Endothelial cell of umbilical vein (primary cell): ENCODE measurements around the gene ZNF609. TPM values are rescaled to one million over a fixed set of nuclear protein-coding genes. Genes with fewer than 3 reads are reported as not detected.

Experiments
- BruUV-seq: library from RNA; stranded (reverse); fragments of 400-500 nt; replicated peaks from 2 replicates; lab custom pipeline; 2021; lab: Mats Ljungman, UMichigan
- CTCF ChIA-PET: fragments of 300-600, 350-600 bp; sonication (Branson Sonifier 250); formaldehyde crosslinking; loops from one replicate; lab custom pipeline; 2021; ENCODE audit warnings: antibody characterized with exemption, inconsistent platforms; lab: Charles Lee
- POLR2A ChIA-PET: fragments of 300-600, 350-600 bp; sonication (Branson Sonifier 250); formaldehyde crosslinking; loops from one replicate; lab custom pipeline; 2021; ENCODE audit warnings: antibody characterized with exemption, inconsistent platforms; lab: Charles Lee
- DNase-seq: peaks from one replicate; pipeline ENCODE4 v3.0.0-alpha.2; 2011; ENCODE audit warnings: low read depth, low spot score
- FAIRE-seq: peaks from 2 replicates; lab custom pipeline; 2011; peaks lifted over from hg19 to GRCh38; lab: Jason Lieb, UNC
- H2AFZ ChIP-seq: 2 replicates; pipeline ENCODE4 v1.6.0; 2012; ENCODE audit warnings: low read depth, low read length, control low read depth, inconsistent platforms
- H3K27ac ChIP-seq: 2 replicates; pipeline ENCODE4 v1.5.1; 2011; ENCODE audit warnings: low read depth, mild to moderate bottlenecking, control low read depth, low read length, moderate library complexity; ENCODE audit not compliant: insufficient read depth
- H3K27me3 ChIP-seq, 2 experiments: 2 replicates each; pipeline versions ENCODE4 v1.6.0 to v1.6.1; 2011; ENCODE audit warnings: low read length in 2 of 2, mixed read lengths in 1 of 2; ENCODE audit not compliant: control insufficient read depth in 2 of 2, insufficient read depth in 2 of 2
- H3K36me3 ChIP-seq, 2 experiments: 2 replicates in 1 of 2; 3 replicates in 1 of 2; pipeline ENCODE4 v1.5.1; 2011; ENCODE audit warnings: low read length in 2 of 2, mild to moderate bottlenecking in 1 of 2, moderate library complexity in 1 of 2; ENCODE audit not compliant: control insufficient read depth in 2 of 2, insufficient read depth in 2 of 2; ENCODE audit errors: extremely low read depth in 1 of 2
- H3K4me1 ChIP-seq: 3 replicates; pipeline ENCODE4 v1.5.1; 2011; ENCODE audit warnings: mild to moderate bottlenecking, low read length; ENCODE audit not compliant: control insufficient read depth, insufficient read depth; ENCODE audit errors: extremely low read depth
- H3K4me2 ChIP-seq: 2 replicates; pipeline ENCODE4 v1.6.1; 2011; ENCODE audit warnings: low read length, control low read depth, mixed read lengths; ENCODE audit not compliant: insufficient read depth
- H3K4me3 ChIP-seq, 3 experiments: fragments of 200-600 bp in 1 of 3; sonication (generic), shearing (Covaris generic) in 1 of 3; replicated peaks in 1 of 3; 2 replicates each; pipeline ENCODE4 v1.5.1; 2011 to 2016; ENCODE audit warnings: control low read depth in 3 of 3, low read length in 3 of 3, mild to moderate bottlenecking in 2 of 3, inconsistent platforms in 1 of 3, low read depth in 1 of 3, moderate library complexity in 1 of 3; ENCODE audit not compliant: insufficient read depth in 1 of 3
- H3K79me2 ChIP-seq: 2 replicates; pipeline ENCODE4 v1.6.0; 2012; ENCODE audit warnings: low read length, inconsistent platforms; ENCODE audit not compliant: control insufficient read depth, insufficient read depth
- H3K9ac ChIP-seq: replicated peaks from 2 replicates; pipeline ENCODE3; 2011; ENCODE audit warnings: low read length, control low read depth; ENCODE audit not compliant: insufficient read depth; ENCODE audit errors: extremely low read depth
- H3K9me1 ChIP-seq: replicated peaks from 3 replicates; pipeline ENCODE4 v1.6.0; 2011; ENCODE audit warnings: mild to moderate bottlenecking, low read length; ENCODE audit not compliant: control insufficient read depth, insufficient read depth; ENCODE audit errors: extremely low read depth
- H3K9me3 ChIP-seq: replicated peaks from 2 replicates; pipeline ENCODE4 v1.5.1; 2012; ENCODE audit warnings: low read length, inconsistent platforms; ENCODE audit not compliant: control insufficient read depth, insufficient read depth
- H4K20me1 ChIP-seq: replicated peaks from 2 replicates; pipeline ENCODE3; 2011; ENCODE audit warnings: mild to moderate bottlenecking, low read length; ENCODE audit not compliant: control insufficient read depth, insufficient read depth; ENCODE audit errors: extremely low read depth
- EZH2 ChIP-seq: IDR thresholded peaks from 2 replicates; pipeline ENCODE4 v1.6.1; 2012; ENCODE audit warnings: borderline replicate concordance, low read depth, mild to moderate bottlenecking, moderate library complexity, low read length, inconsistent platforms; ENCODE audit not compliant: severe bottlenecking
- FOS ChIP-seq: IDR thresholded peaks from 2 replicates; pipeline ENCODE4 v1.6.1; 2011; ENCODE audit warnings: mild to moderate bottlenecking, low read length, moderate library complexity, borderline replicate concordance; ENCODE audit not compliant: insufficient read depth
- GATA2 ChIP-seq: IDR thresholded peaks from 2 replicates; pipeline ENCODE4 v1.7.0; 2011; ENCODE audit warnings: low read depth, mild to moderate bottlenecking, moderate library complexity, mixed read lengths, low read length; ENCODE audit not compliant: insufficient read length, insufficient read depth
- JUN ChIP-seq: IDR thresholded peaks from 2 replicates; pipeline ENCODE4 v1.6.1; 2011; ENCODE audit warnings: borderline replicate concordance, low read depth; ENCODE audit not compliant: insufficient read length, insufficient read depth
- MYC ChIP-seq: IDR thresholded peaks from one replicate; pipeline ENCODE4 v1.6.1; 2011; ENCODE audit warnings: mild to moderate bottlenecking, low read depth, low read length
- POLR2A ChIP-seq: IDR thresholded peaks from 2 replicates; pipeline ENCODE4 v1.6.1; 2012; ENCODE audit warnings: low read depth, mild to moderate bottlenecking, control low read depth, low read length
- POLR2AphosphoS5 ChIP-seq: IDR thresholded peaks from 2 replicates; pipeline ENCODE4 v1.6.1; 2012; ENCODE audit warnings: low read depth, mild to moderate bottlenecking, control low read depth, low read length, moderate library complexity; ENCODE audit not compliant: insufficient read depth
- dilution Hi-C: fragments of 300-500 bp; cut with MboI; formaldehyde crosslinking; loops from one replicate; pipeline ENCODE4 v1.15.0; 2019; ENCODE audit warnings: low sequenced_read_pairs; ENCODE audit not compliant: extremely low pct_ligation_motif_present
- intact Hi-C: fragments of 100-400 bp; cut with micrococcal nuclease; formaldehyde crosslinking; loops from one replicate; pipeline ENCODE4 v1.10.0; 2022
- polyA plus RNA-seq, 4 experiments: library from polyadenylated mRNA; depleted of rRNA in 3 of 4; stranded (reverse) in 3 of 4; unstranded in 1 of 4; fragments of >200 nt; gene quantifications; 2 replicates each; pipeline versions ENCODE4 v1.2.1 to v1.2.3, GENCODE V29; 2011 to 2012; ENCODE audit warnings: missing spikeins in 1 of 4
- total RNA-seq: library from RNA; stranded (reverse); gene quantifications from 2 replicates; pipeline ENCODE4 v1.2.3, GENCODE V29; 2021
- TF ChIP-seq, protein P1 (sequence below), 2 donors: IDR thresholded peaks; 1 replicate in 1 of 2; 2 replicates in 1 of 2; pipeline ENCODE4 v1.5.1; 2011; ENCODE audit warnings: low read length in 2 of 2, mild to moderate bottlenecking in 2 of 2, moderate library complexity in 2 of 2, control low read depth in 1 of 2, inconsistent platforms in 1 of 2, low read depth in 1 of 2; ENCODE audit not compliant: insufficient read depth in 1 of 2; ENCODE audit errors: extremely low read depth in 1 of 2
- TF ChIP-seq, protein P2 (sequence below): IDR thresholded peaks from 2 replicates; pipeline ENCODE4 v1.6.1; 2011; ENCODE audit not compliant: insufficient read depth, insufficient read length

Gene ZNF609
- total and polyA plus RNA-seq, 2 donors (not counting 3 experiments of a cell fraction or from before 2014, with no cell fraction given): 18.2 to 49.6 TPM

DNA sequence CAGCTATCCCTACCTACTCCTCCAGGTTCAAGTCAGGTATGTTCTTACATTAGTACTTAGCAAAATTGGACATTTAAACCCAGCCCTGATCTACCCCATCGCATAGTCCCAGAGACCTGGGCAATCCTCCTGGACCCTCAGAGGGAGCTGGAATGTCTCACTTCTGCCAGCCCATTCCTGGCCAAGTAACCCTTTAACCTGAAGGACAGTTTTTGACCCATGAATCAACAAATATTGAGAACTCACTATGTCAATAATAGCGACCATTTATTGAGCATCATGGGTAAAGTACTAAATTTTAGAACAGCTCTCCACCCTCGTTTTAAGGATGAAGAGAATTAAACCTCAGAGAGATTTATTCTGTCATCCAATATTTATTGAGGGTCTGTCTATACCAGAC lies 244.6 kb downstream of the ZNF609 start:
- Histone ChIP-seq H3K4me2 (no peak overlapping the region), H3K4me1 (peaks cover 28% of the 10 kb centered on the region), H3K79me2 (peaks cover 29% of the 10 kb centered on the region), H2AFZ (no peak overlapping the region), H3K9me3 (no peaks in the 10 kb centered on the region), H3K27ac (no peak overlapping the region), H3K4me3 (no peak overlapping the region), H3K27me3 (no peaks in the 10 kb centered on the region), H4K20me1 (no peaks in the 10 kb centered on the region), H3K9ac (no peak overlapping the region), H3K36me3 (no peaks in the 10 kb centered on the region), H3K9me1 (no peaks in the 10 kb centered on the region)
- dilution Hi-C loops (no loop called here), intact Hi-C loops (no loop called here)
- BruUV-seq: no TSS peak
- TF ChIP-seq EZH2 (no peak), MYC (no peak), POLR2AphosphoS5 (no peak), JUN (no peak), POLR2A (no peak), FOS (no peak), GATA2 (no peak)
- TF ChIP-seq, protein P1, sequence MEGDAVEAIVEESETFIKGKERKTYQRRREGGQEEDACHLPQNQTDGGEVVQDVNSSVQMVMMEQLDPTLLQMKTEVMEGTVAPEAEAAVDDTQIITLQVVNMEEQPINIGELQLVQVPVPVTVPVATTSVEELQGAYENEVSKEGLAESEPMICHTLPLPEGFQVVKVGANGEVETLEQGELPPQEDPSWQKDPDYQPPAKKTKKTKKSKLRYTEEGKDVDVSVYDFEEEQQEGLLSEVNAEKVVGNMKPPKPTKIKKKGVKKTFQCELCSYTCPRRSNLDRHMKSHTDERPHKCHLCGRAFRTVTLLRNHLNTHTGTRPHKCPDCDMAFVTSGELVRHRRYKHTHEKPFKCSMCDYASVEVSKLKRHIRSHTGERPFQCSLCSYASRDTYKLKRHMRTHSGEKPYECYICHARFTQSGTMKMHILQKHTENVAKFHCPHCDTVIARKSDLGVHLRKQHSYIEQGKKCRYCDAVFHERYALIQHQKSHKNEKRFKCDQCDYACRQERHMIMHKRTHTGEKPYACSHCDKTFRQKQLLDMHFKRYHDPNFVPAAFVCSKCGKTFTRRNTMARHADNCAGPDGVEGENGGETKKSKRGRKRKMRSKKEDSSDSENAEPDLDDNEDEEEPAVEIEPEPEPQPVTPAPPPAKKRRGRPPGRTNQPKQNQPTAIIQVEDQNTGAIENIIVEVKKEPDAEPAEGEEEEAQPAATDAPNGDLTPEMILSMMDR (IDR thresholded peaks at IDR 0.05; ENCODE audit: extremely low read depth in 1 of 2, insufficient read depth in 1 of 2, low read depth in 1 of 2, low read length in 2 of 2): no peak
- TF ChIP-seq, protein P2, sequence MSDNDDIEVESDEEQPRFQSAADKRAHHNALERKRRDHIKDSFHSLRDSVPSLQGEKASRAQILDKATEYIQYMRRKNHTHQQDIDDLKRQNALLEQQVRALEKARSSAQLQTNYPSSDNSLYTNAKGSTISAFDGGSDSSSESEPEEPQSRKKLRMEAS: no peak
- ChIA-PET CTCF (interaction anchor here (0.8 to 1.8 kb wide), 5 partner anchors 12 to 26 kb away, joined by 3 to 10 read pairs (median 3); no protein-coding TSS in a partner anchor), POLR2A (no interaction called here)
- FAIRE-seq (no peak), DNase-seq (no peak)
